HG02884 (cell line): ENCODE results near the gene ZBTB8B.

ENCODE experiments used
- ATAC-seq: cut with Tn5 transposase; IDR thresholded peaks from one replicate; pipeline ENCODE4 v1.9.1; 2021; ENCODE audit warnings: mild to moderate bottlenecking, moderate library complexity; ENCODE audit not compliant: unreplicated experiment

The ZBTB8B gene

GRCh38 chr1:32503153-32503552 is 38.3 kb downstream of the ZBTB8B start:
- ATAC-seq: no peak

- ATAC-seq: no peak
Measured at GRCh38 chr1:32507021-32507420, 42.1 kb downstream of the ZBTB8B start.

GRCh38 chr1:32508761-32509160 is 43.9 kb downstream of the ZBTB8B start:
- ATAC-seq: no peak

GRCh38 chr1:32509939-32510338 is 45.1 kb downstream of the ZBTB8B start:
- no peak for ATAC-seq
